PFSK-1 (cell line): Measurements from ENCODE around the gene SP1.

Source experiments
- FOXP2 ChIP-seq: optimal IDR thresholded peaks from 2 replicates; pipeline ENCODE3; 2011; ENCODE audit warnings: borderline replicate concordance, control low read depth, inconsistent platforms; ENCODE audit not compliant: insufficient read depth; ENCODE audit errors: extremely low read length, extremely low read depth
- POLR2AphosphoS5 ChIP-seq: IDR thresholded peaks from 2 replicates; pipeline ENCODE4 v1.6.1; 2012; ENCODE audit warnings: low read depth, mild to moderate bottlenecking, control low read depth, low read length, moderate library complexity
- SIN3A ChIP-seq: IDR thresholded peaks from 2 replicates; pipeline ENCODE4 v1.6.1; 2012; ENCODE audit warnings: mild to moderate bottlenecking, low read length, moderate library complexity, borderline replicate concordance; ENCODE audit not compliant: insufficient read depth
- TAF1 ChIP-seq: IDR thresholded peaks from 2 replicates; pipeline ENCODE4 v1.6.1; 2012; ENCODE audit warnings: low read length, control low read depth, borderline replicate concordance; ENCODE audit not compliant: insufficient read depth
- TF ChIP-seq, protein P1 (sequence below), 2 experiments: IDR thresholded peaks; 2 replicates each; pipeline versions ENCODE4 v1.6.1 to v1.8.0; 2011 to 2012; ENCODE audit warnings: low read depth in 2 of 2, low read length in 2 of 2, control low read depth in 1 of 2, inconsistent platforms in 1 of 2, mild to moderate bottlenecking in 1 of 2, moderate library complexity in 1 of 2; ENCODE audit not compliant: insufficient read depth in 1 of 2

The SP1 gene

GRCh38 chr12:53418221-53418620 lies 38.2 kb downstream of the SP1 start:
- TF ChIP-seq TAF1 (no peak), POLR2AphosphoS5 (no peak), SIN3A (no peak), FOXP2 (no peak)
- TF ChIP-seq, protein P1, sequence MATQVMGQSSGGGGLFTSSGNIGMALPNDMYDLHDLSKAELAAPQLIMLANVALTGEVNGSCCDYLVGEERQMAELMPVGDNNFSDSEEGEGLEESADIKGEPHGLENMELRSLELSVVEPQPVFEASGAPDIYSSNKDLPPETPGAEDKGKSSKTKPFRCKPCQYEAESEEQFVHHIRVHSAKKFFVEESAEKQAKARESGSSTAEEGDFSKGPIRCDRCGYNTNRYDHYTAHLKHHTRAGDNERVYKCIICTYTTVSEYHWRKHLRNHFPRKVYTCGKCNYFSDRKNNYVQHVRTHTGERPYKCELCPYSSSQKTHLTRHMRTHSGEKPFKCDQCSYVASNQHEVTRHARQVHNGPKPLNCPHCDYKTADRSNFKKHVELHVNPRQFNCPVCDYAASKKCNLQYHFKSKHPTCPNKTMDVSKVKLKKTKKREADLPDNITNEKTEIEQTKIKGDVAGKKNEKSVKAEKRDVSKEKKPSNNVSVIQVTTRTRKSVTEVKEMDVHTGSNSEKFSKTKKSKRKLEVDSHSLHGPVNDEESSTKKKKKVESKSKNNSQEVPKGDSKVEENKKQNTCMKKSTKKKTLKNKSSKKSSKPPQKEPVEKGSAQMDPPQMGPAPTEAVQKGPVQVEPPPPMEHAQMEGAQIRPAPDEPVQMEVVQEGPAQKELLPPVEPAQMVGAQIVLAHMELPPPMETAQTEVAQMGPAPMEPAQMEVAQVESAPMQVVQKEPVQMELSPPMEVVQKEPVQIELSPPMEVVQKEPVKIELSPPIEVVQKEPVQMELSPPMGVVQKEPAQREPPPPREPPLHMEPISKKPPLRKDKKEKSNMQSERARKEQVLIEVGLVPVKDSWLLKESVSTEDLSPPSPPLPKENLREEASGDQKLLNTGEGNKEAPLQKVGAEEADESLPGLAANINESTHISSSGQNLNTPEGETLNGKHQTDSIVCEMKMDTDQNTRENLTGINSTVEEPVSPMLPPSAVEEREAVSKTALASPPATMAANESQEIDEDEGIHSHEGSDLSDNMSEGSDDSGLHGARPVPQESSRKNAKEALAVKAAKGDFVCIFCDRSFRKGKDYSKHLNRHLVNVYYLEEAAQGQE (IDR thresholded peaks at IDR 0.05; ENCODE audit: insufficient read depth in 1 of 2, low read depth in 2 of 2, low read length in 2 of 2), result no peak

DNA sequence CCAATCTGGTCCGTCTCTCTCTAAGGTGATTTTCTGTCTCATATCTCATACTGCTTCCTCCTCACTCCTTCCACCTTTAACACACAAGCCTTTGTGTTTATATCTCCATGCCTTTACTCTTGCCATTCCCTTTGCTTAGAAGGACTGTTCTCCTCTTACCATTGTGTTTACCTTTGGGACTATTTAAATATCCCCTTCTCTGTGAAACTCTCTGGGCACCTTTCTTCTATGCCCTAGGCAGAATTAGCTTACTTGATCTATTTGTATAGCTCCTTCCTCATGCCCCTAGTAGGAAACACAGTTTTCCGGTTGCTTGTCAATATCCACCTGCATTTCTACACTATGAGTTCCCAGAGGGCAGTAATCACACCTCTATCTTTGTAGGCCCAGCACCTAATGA lies 39.8 kb downstream of the SP1 start:
- TF ChIP-seq, protein P1 (IDR thresholded peaks at IDR 0.05; ENCODE audit: insufficient read depth in 1 of 2, low read depth in 2 of 2, low read length in 2 of 2), result no peak
- no peak for TF ChIP-seq TAF1
- TF ChIP-seq SIN3A, result no peak
- no peak for TF ChIP-seq POLR2AphosphoS5
- TF ChIP-seq FOXP2, result no peak

DNA sequence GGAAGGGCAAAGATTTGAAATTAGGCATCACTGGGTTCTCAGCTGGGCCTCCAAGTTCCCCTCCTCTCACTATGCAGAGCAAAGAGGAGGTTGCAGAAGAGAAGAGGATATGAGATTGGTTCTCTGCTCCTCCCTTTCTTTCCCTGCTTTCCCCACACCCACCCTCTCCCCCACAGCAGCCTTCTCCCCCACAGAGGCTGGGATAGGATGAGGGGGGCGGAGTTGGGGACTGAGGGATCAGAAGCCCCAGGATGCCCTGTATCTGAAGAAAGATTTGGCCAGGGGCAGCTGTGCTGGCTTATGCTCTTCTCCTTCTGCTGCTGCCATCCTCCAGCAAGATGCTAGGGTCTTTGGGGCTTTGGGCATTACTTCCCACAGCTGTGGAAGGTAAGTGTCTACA lies 43.6 kb downstream of the SP1 start, which contains the start of gene AMHR2:
Gene AMHR2 (plus strand): TSS at position 259 of the 400 bp plus-strand sequence. CDS start 80 bp downstream, at position 339.
- TF ChIP-seq POLR2AphosphoS5, result no peak
- no peak for TF ChIP-seq FOXP2
- TF ChIP-seq TAF1, result no peak
- TF ChIP-seq SIN3A, result no peak
- TF ChIP-seq, protein P1 (IDR thresholded peaks at IDR 0.05; ENCODE audit: insufficient read depth in 1 of 2, low read depth in 2 of 2, low read length in 2 of 2), result no peak

GRCh38 chr12:53424626-53425514 lies 44.9 kb downstream of the SP1 start:
- TF ChIP-seq FOXP2, result no peak
- TF ChIP-seq SIN3A, result no peak
- TF ChIP-seq, protein P1 (IDR thresholded peaks at IDR 0.05; ENCODE audit: insufficient read depth in 1 of 2, low read depth in 2 of 2, low read length in 2 of 2), result no peak
- no peak for TF ChIP-seq POLR2AphosphoS5
- TF ChIP-seq TAF1, result no peak
